Nephron (organoid): ENCODE data around the gene TTC16.

Source experiments
- H3K27ac Mint-ChIP-seq, 3 experiments: 2 replicates each; pipeline ENCODE4 v1.8.0; 2020; ENCODE audit warnings: mixed read lengths in 3 of 3, mild to moderate bottlenecking in 2 of 3, moderate library complexity in 1 of 3
- H3K27me3 Mint-ChIP-seq: 2 replicates; pipeline ENCODE4 v1.8.0; 2021; ENCODE audit warnings: low read depth, mild to moderate bottlenecking, moderate library complexity, mixed read lengths
- H3K36me3 Mint-ChIP-seq: 2 replicates; pipeline ENCODE4 v1.8.0; 2020; ENCODE audit warnings: low read depth, mixed read lengths
- H3K4me1 Mint-ChIP-seq: 2 replicates; pipeline ENCODE4 v1.8.0; 2020; ENCODE audit warnings: mixed read lengths
- H3K4me3 Mint-ChIP-seq, 3 experiments: 2 replicates each; pipeline ENCODE4 v1.8.0; 2020; ENCODE audit warnings: mild to moderate bottlenecking in 3 of 3, mixed read lengths in 3 of 3, moderate library complexity in 2 of 3
- H3K9me3 Mint-ChIP-seq: 2 replicates; pipeline ENCODE4 v1.8.0; 2020; ENCODE audit warnings: mixed read lengths
- CTCF ChIP-seq, 3 experiments: fragments of 200-600 bp; sonication (generic); IDR thresholded peaks; one replicate each; pipeline ENCODE4 v1.5.0; 2021; ENCODE audit warnings: antibody characterized with exemption in 3 of 3; ENCODE audit not compliant: unreplicated experiment in 3 of 3

The TTC16 gene

GRCh38 chr9:127686461-127687393 lies 29.2 kb upstream of the TTC16 start:
- peaks cover 41% of the 10 kb centered on the region for H3K36me3 Mint-ChIP-seq
- TF ChIP-seq CTCF (IDR thresholded peaks at IDR 0.05; ENCODE audit: unreplicated experiment in 3 of 3), result no peak
- no peak overlapping the region for H3K27ac Mint-ChIP-seq
- H3K9me3 Mint-ChIP-seq, result no peaks in the 10 kb centered on the region
- H3K27me3 Mint-ChIP-seq, result no peaks in the 10 kb centered on the region
- H3K4me3 Mint-ChIP-seq, result no peak overlapping the region
- H3K4me1 Mint-ChIP-seq, result no peaks in the 10 kb centered on the region

GRCh38 chr9:127689329-127690000 lies 26.4 kb upstream of the TTC16 start:
- Mint-ChIP-seq H3K4me1 (no peaks in the 10 kb centered on the region), H3K4me3 (no peak overlapping the region), H3K27me3 (no peaks in the 10 kb centered on the region), H3K27ac (no peak overlapping the region), H3K9me3 (no peaks in the 10 kb centered on the region), H3K36me3 (peaks cover 37% of the 10 kb centered on the region)
- TF ChIP-seq CTCF (IDR thresholded peaks at IDR 0.05; ENCODE audit: unreplicated experiment in 3 of 3), result no peak

- no peaks in the 10 kb centered on the region for H3K9me3 Mint-ChIP-seq
- no peak overlapping the region for H3K27ac Mint-ChIP-seq
- H3K4me1 Mint-ChIP-seq, result peaks cover 10% of the 10 kb centered on the region
- no peak for TF ChIP-seq CTCF (IDR thresholded peaks at IDR 0.05; ENCODE audit: unreplicated experiment in 3 of 3)
- no peak overlapping the region for H3K4me3 Mint-ChIP-seq
- H3K36me3 Mint-ChIP-seq, result peaks cover 37% of the 10 kb centered on the region
- no peaks in the 10 kb centered on the region for H3K27me3 Mint-ChIP-seq
These were observed 25.1 kb upstream of the TTC16 start for GRCh38 chr9:127690735-127691134.

GRCh38 chr9:127692071-127692470 lies 23.8 kb upstream of the TTC16 start:
- Mint-ChIP-seq H3K9me3 (no peaks in the 10 kb centered on the region), H3K27ac (no peak overlapping the region), H3K4me3 (no peak overlapping the region), H3K4me1 (peaks cover 11% of the 10 kb centered on the region), H3K27me3 (no peaks in the 10 kb centered on the region), H3K36me3 (peaks cover 37% of the 10 kb centered on the region)
- TF ChIP-seq CTCF (IDR thresholded peaks at IDR 0.05; ENCODE audit: unreplicated experiment in 3 of 3), result no peak

GRCh38 chr9:127693143-127693542 lies 22.7 kb upstream of the TTC16 start:
- TF ChIP-seq CTCF (IDR thresholded peaks at IDR 0.05; ENCODE audit: unreplicated experiment in 3 of 3), result no peak
- no peak overlapping the region for H3K27ac Mint-ChIP-seq
- peaks cover 31% of the 10 kb centered on the region for H3K36me3 Mint-ChIP-seq
- H3K4me1 Mint-ChIP-seq, result peaks cover 17% of the 10 kb centered on the region
- H3K4me3 Mint-ChIP-seq, result no peak overlapping the region
- H3K9me3 Mint-ChIP-seq, result no peaks in the 10 kb centered on the region
- no peaks in the 10 kb centered on the region for H3K27me3 Mint-ChIP-seq
